ENCODE results near the gene HOXB5. TPM values are rescaled to one million over a fixed set of nuclear protein-coding genes. Genes with fewer than 3 reads are reported as not detected.

HOXB5 gene
- total RNA-seq, 1 experiment from 2014 or later, result not detected

- no peaks in the 10 kb centered on the region for H3K79me1 ChIP-seq (ENCODE audit: insufficient read depth, low read depth, low read length, poor library complexity, severe bottlenecking)
- H3K18ac ChIP-seq (ENCODE audit: insufficient read length, low read depth, low read length), result no peak overlapping the region
- no peak overlapping the region for H4K8ac ChIP-seq (replicated peaks; ENCODE audit: insufficient read length, low read depth, low read length)
- no peak overlapping the region for H3T11ph ChIP-seq (ENCODE audit: low read length)
- peaks cover 5% of the 10 kb centered on the region for H3K23me2 ChIP-seq (ENCODE audit: insufficient read length, low read depth, low read length, poor library complexity, severe bottlenecking)
- H4K91ac ChIP-seq (ENCODE audit: insufficient read length, low read depth, low read length), result no peak overlapping the region
- no peak overlapping the region for H2AK5ac ChIP-seq (ENCODE audit: insufficient read length, low read length)
- H3K27ac ChIP-seq (ENCODE audit: insufficient read length, low read depth, low read length), result no peak overlapping the region
- H4K5ac ChIP-seq (ENCODE audit: insufficient read length, low read depth, low read length), result no peak overlapping the region
- no peaks in the 10 kb centered on the region for H3K9me3 ChIP-seq (ENCODE audit: control insufficient read depth, low read depth, low read length)
- no peaks in the 10 kb centered on the region for H3K4me1 ChIP-seq (ENCODE audit: insufficient read depth, low read length)
- peaks cover 12 to 25% of the 10 kb centered on the region in 2 experiments for H3K4me1 Mint-ChIP-seq
- H3K27me3 ChIP-seq (ENCODE audit: insufficient read depth, low read length), result peaks cover 95% of the 10 kb centered on the region
- H3K56ac ChIP-seq (ENCODE audit: insufficient read length, low read depth, low read length), result no peak overlapping the region
- no peak overlapping the region for H2BK20ac ChIP-seq (ENCODE audit: low read depth, low read length, poor library complexity, severe bottlenecking)
- no peaks in the 10 kb centered on the region for H3K79me2 ChIP-seq (ENCODE audit: insufficient read depth, low read length)
- no peak overlapping the region for H2BK5ac ChIP-seq (ENCODE audit: insufficient read length, low read length)
- H2AFZ ChIP-seq (ENCODE audit: low read length), result no peak overlapping the region
- peak overlapping the region in 1 of 2 experiments; percentile 23; a peak in 1 of 5 replicates for H3K4me3 Mint-ChIP-seq
- no peaks in the 10 kb centered on the region; a peak in 1 of 7 replicates for H3K36me3 Mint-ChIP-seq (ENCODE audit: insufficient read depth in 1 of 3, low read depth in 3 of 3)
- WGBS (ENCODE audit: extremely low coverage, insufficient read length, low lambda C conversion rate), result no CpG with 5 or more reads among the region's 36 CpGs
- H3K23ac ChIP-seq (ENCODE audit: insufficient read length, low read depth, low read length), result no peak overlapping the region
- H3K14ac ChIP-seq (ENCODE audit: insufficient read depth, low read length), result no peak overlapping the region
- peaks cover 9 to 21% of the 10 kb centered on the region in 2 experiments for H3K9me3 Mint-ChIP-seq
- no peaks in the 10 kb centered on the region for H4K20me1 ChIP-seq (ENCODE audit: control insufficient read depth, insufficient read depth, insufficient read length)
- H3K27me3 Mint-ChIP-seq (ENCODE audit: low read depth), result peaks cover 100% of the 10 kb centered on the region
- H3K4ac ChIP-seq (ENCODE audit: low read depth, low read length), result no peak overlapping the region
- H3K9ac ChIP-seq (ENCODE audit: extremely low read depth, insufficient read length, low read length), result no peak overlapping the region
- H2BK15ac ChIP-seq (ENCODE audit: low read depth, low read length), result no peak overlapping the region
- DNase-seq, result peak; percentile 86
- no peak overlapping the region for H2BK120ac ChIP-seq (ENCODE audit: low read depth, low read length, poor library complexity, severe bottlenecking)
- H2BK12ac ChIP-seq (ENCODE audit: insufficient read length, low read depth, low read length), result no peak overlapping the region
- H3K27ac Mint-ChIP-seq, result no peak overlapping the region
- TF ChIP-seq CTCF (conservative IDR thresholded peaks at IDR 0.05), result no peak
- H3K4me2 ChIP-seq (ENCODE audit: insufficient read depth, insufficient read length, low read length), result no peak overlapping the region
Measured at GRCh38 chr17:48611681-48612455, 18.3 kb upstream of the HOXB5 start.
